HEK293T (cell line): ENCODE data around the gene RELA.

ENCODE experiments used
- ARNT ChIP-seq: fragments of 450-650 bp; IDR thresholded peaks from 2 replicates; pipeline ENCODE4 v1.6.1; 2017; ENCODE audit warnings: mild to moderate bottlenecking
- BHLHE40 ChIP-seq: fragments of 450-650 bp; IDR thresholded peaks from 2 replicates; pipeline ENCODE4 v1.6.1; 2016; ENCODE audit warnings: mild to moderate bottlenecking, moderate library complexity, borderline replicate concordance
- CTBP1 ChIP-seq: fragments of 450-650 bp; IDR thresholded peaks from 2 replicates; pipeline ENCODE4 v1.6.1; 2016; ENCODE audit warnings: borderline replicate concordance
- ELF4 ChIP-seq: fragments of 450-650 bp; IDR thresholded peaks from 2 replicates; pipeline ENCODE4 v1.6.1; 2017; ENCODE audit warnings: antibody characterized with exemption
- FOXA1 ChIP-seq: fragments of 450-650 bp; IDR thresholded peaks from 2 replicates; pipeline ENCODE4 v1.6.1; 2016; ENCODE audit warnings: mild to moderate bottlenecking
- FOXK2 ChIP-seq: fragments of 450-650 bp; IDR thresholded peaks from 2 replicates; pipeline ENCODE4 v1.6.1; 2016; ENCODE audit warnings: mild to moderate bottlenecking
- FOXM1 ChIP-seq: fragments of 450-650 bp; IDR thresholded peaks from 2 replicates; pipeline ENCODE4 v1.6.1; 2017; ENCODE audit warnings: mild to moderate bottlenecking, borderline replicate concordance
- HDGF ChIP-seq: fragments of 450-650 bp; IDR thresholded peaks from 2 replicates; pipeline ENCODE4 v1.6.1; 2017; ENCODE audit warnings: antibody characterized with exemption, borderline replicate concordance
- L3MBTL2 ChIP-seq: fragments of 450-650 bp; conservative IDR thresholded peaks from 2 replicates; pipeline ENCODE4 v1.6.1; 2016; ENCODE audit warnings: mild to moderate bottlenecking
- NFRKB ChIP-seq: fragments of 450-650 bp; IDR thresholded peaks from 2 replicates; pipeline ENCODE4 v1.6.1; 2016; ENCODE audit warnings: mild to moderate bottlenecking, moderate library complexity
- SP1 ChIP-seq: fragments of 450-650 bp; IDR thresholded peaks from 2 replicates; pipeline ENCODE4 v1.6.1; 2017
- SUZ12 ChIP-seq: fragments of 450-650 bp; IDR thresholded peaks from 2 replicates; pipeline ENCODE4 v1.6.1; 2016; ENCODE audit warnings: mild to moderate bottlenecking
- TARDBP ChIP-seq: fragments of 450-650 bp; IDR thresholded peaks from 2 replicates; pipeline ENCODE4 v1.6.1; 2016
- TF ChIP-seq, protein P1 (sequence below): fragments of 450-650 bp; IDR thresholded peaks from 2 replicates; pipeline ENCODE4 v1.6.1; 2016

DNA sequence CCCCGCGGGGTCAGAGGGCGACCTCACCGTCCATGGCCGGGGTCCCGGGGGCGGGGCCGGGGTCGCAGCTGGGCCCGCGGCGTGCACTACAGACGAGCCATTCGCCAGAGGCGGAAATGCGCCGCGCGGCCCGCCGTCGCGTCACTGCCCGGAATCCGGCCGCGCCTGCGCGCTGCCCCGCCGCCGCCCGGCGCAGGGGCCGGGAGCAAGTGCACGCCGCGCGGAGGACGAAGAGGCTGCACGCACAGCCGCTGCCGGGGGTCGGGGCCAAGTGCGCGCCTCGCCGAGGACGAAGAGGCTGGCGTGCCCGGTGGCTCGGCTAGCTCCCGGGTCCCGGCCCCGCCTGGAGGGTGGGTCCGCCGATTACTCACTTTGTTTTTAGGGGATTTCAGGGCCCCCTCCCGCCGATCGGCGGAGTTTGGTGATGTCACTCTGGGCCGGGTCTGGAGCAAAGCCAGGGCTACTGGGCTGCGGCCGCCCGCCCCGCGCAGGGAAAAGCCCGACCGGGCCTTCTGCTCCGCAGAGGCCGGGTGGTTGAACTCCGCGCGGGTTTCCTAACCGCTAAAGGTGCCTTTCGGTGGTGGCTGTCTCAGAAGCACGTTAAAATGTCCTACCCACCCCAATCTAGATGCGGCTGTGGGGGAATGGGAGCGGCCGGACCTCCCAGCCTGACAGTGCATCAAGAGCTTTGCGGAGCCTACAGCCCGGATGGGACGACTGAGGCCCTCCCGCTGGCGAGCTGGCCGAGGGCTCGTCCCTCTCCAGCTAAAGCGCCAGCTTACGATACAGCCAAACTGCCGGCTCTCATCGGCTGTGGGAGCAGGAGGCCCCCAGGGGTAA is at the start of gene RELA:
- no peak for TF ChIP-seq CTBP1
- peak; percentile 81 for TF ChIP-seq FOXM1
- TF ChIP-seq FOXK2, result no peak
- no peak for TF ChIP-seq SP1
- no peak for TF ChIP-seq NFRKB
- no peak for TF ChIP-seq BHLHE40
- peak; percentile 30; the same call in 1 of the 2 replicates for TF ChIP-seq ELF4
- TF ChIP-seq L3MBTL2, result no peak
- TF ChIP-seq SUZ12, result no peak
- TF ChIP-seq TARDBP, result no peak
- peak; percentile 94 for TF ChIP-seq ARNT
- TF ChIP-seq FOXA1, result no peak
- TF ChIP-seq, protein P1, sequence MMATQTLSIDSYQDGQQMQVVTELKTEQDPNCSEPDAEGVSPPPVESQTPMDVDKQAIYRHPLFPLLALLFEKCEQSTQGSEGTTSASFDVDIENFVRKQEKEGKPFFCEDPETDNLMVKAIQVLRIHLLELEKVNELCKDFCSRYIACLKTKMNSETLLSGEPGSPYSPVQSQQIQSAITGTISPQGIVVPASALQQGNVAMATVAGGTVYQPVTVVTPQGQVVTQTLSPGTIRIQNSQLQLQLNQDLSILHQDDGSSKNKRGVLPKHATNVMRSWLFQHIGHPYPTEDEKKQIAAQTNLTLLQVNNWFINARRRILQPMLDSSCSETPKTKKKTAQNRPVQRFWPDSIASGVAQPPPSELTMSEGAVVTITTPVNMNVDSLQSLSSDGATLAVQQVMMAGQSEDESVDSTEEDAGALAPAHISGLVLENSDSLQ, result no peak; the same call in 1 of the 2 replicates
- TF ChIP-seq HDGF, result no peak
